Measurements from ENCODE around the gene FBXW9.

Gene FBXW9

GRCh38 chr19:12695997-12696365, 450 bp downstream of the FBXW9 start:
- DNase-seq (ENCODE audit: low read depth, low spot score): no peak
- no peak overlapping the region for H3K27ac ChIP-seq (ENCODE audit: low read length)
- no peaks in the 10 kb centered on the region for H3K4me1 ChIP-seq (ENCODE audit: control insufficient read depth, insufficient read depth, low read length)

GRCh38 chr19:12695514-12695913, 917 bp downstream of the FBXW9 start:
- Histone ChIP-seq H3K36me3 (ENCODE audit: control insufficient read depth, insufficient read depth, low read length) (peaks cover 6% of the 10 kb centered on the region; the same call in 1 of the 2 replicates), H3K4me1 (ENCODE audit: control insufficient read depth, insufficient read depth, low read length) (no peaks in the 10 kb centered on the region), H3K9me3 (ENCODE audit: control insufficient read depth, insufficient read depth, low read length) (no peaks in the 10 kb centered on the region), H3K27ac (ENCODE audit: low read length) (no peak overlapping the region), H3K27me3 (ENCODE audit: control insufficient read depth, insufficient read depth, low read length) (no peaks in the 10 kb centered on the region), H3K4me3 (ENCODE audit: low read length) (no peak overlapping the region; the same call in 1 of the 2 replicates)
- DNase-seq (ENCODE audit: low read depth, low spot score): no peak
- no CpG with 5 or more reads among the region's 1 CpG for WGBS (ENCODE audit: insufficient coverage, insufficient read length)

More at GRCh38 chr19:12695997-12696365, 450 bp downstream of the FBXW9 start:
- no peaks in the 10 kb centered on the region for H3K27me3 ChIP-seq (ENCODE audit: control insufficient read depth, insufficient read depth, low read length)
- H3K36me3 ChIP-seq (ENCODE audit: control insufficient read depth, insufficient read depth, low read length): peaks cover 11% of the 10 kb centered on the region
- peak overlapping the region; percentile 66 for H3K4me3 ChIP-seq (ENCODE audit: low read length)
- H3K9me3 ChIP-seq (ENCODE audit: control insufficient read depth, insufficient read depth, low read length): no peaks in the 10 kb centered on the region
- WGBS (ENCODE audit: insufficient coverage, insufficient read length): no CpG with 5 or more reads among the region's 36 CpGs

GRCh38 chr19:12695096-12695495, 1.3 kb downstream of the FBXW9 start:
- H3K27ac ChIP-seq (ENCODE audit: low read length): no peak overlapping the region
- no CpG with 5 or more reads among the region's 2 CpGs for WGBS (ENCODE audit: insufficient coverage, insufficient read length)
- H3K36me3 ChIP-seq (ENCODE audit: control insufficient read depth, insufficient read depth, low read length): peaks cover 2% of the 10 kb centered on the region; the same call in 1 of the 2 replicates
- H3K4me3 ChIP-seq (ENCODE audit: low read length): no peak overlapping the region
- no peaks in the 10 kb centered on the region for H3K27me3 ChIP-seq (ENCODE audit: control insufficient read depth, insufficient read depth, low read length)
- no peaks in the 10 kb centered on the region for H3K4me1 ChIP-seq (ENCODE audit: control insufficient read depth, insufficient read depth, low read length)
- DNase-seq (ENCODE audit: low read depth, low spot score): no peak
- no peaks in the 10 kb centered on the region for H3K9me3 ChIP-seq (ENCODE audit: control insufficient read depth, insufficient read depth, low read length)

GRCh38 chr19:12694641-12695040, 1.8 kb downstream of the FBXW9 start:
- DNase-seq (ENCODE audit: low read depth, low spot score): no peak
- Histone ChIP-seq H3K36me3 (ENCODE audit: control insufficient read depth, insufficient read depth, low read length) (no peaks in the 10 kb centered on the region), H3K27me3 (ENCODE audit: control insufficient read depth, insufficient read depth, low read length) (no peaks in the 10 kb centered on the region), H3K27ac (ENCODE audit: low read length) (no peak overlapping the region), H3K4me1 (ENCODE audit: control insufficient read depth, insufficient read depth, low read length) (no peaks in the 10 kb centered on the region), H3K9me3 (ENCODE audit: control insufficient read depth, insufficient read depth, low read length) (no peaks in the 10 kb centered on the region), H3K4me3 (ENCODE audit: low read length) (no peak overlapping the region)
- WGBS (ENCODE audit: insufficient coverage, insufficient read length): no CpG with 5 or more reads among the region's 16 CpGs

DNA sequence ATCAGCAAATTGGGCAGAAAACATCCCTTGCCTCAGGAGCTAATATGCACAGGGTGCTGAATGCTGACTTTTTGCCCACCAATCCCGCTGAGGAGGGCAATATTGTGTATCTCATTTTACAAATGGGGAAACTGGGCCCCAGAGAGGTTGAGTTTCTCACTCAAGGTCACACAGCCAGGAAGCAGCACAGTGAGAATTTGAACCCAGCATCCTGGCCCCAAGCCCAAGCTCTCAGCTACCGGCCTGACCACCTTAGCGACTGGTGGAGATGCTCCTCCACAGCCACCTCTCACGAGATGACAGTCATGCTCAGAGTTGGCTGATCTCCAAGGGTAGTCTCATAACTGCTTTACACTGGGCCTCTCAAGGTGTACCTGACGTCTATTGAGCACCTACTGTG, 3.5 kb downstream of the FBXW9 start:
- Histone ChIP-seq H3K27me3 (ENCODE audit: control insufficient read depth, insufficient read depth, low read length) (no peaks in the 10 kb centered on the region), H3K27ac (ENCODE audit: low read length) (no peak overlapping the region), H3K4me1 (ENCODE audit: control insufficient read depth, insufficient read depth, low read length) (no peaks in the 10 kb centered on the region), H3K36me3 (ENCODE audit: control insufficient read depth, insufficient read depth, low read length) (no peaks in the 10 kb centered on the region), H3K4me3 (ENCODE audit: low read length) (no peak overlapping the region), H3K9me3 (ENCODE audit: control insufficient read depth, insufficient read depth, low read length) (no peaks in the 10 kb centered on the region)
- WGBS (ENCODE audit: insufficient coverage, insufficient read length): no CpG with 5 or more reads among the region's 5 CpGs
- DNase-seq (ENCODE audit: low read depth, low spot score): no peak

DNA sequence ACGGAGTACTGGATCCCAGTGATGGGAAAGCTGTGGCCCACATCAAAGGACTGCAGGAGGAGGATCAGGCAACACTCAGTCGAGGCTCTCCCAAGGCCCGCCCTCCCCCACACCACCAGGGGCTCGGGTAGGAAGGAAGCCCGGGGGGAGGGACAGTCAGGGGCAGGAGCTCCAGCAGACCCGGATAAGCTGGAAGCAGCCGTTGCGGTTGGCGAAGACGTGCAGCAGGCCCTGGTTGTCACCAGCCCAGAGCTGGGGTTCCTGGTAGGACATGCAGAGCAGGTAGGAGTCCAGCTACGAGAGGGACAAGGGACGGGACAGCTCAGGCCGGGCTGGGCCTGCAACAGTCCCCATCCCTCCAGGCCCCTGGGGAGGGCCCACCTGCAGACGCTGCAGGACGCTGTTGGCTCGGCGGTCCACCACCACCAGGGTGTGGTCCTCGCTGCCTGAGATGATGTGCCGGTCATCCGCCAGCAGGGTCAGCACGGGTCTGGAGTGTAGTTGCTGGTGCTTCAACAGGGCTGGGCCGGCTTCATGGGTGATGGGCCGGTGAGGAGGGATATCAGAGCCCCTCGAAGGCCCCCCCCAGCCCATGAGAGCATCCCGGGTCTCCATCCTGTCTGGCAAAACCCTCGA, 6.7 kb downstream of the FBXW9 start:
- no peaks in the 10 kb centered on the region for H3K4me1 ChIP-seq (ENCODE audit: control insufficient read depth, insufficient read depth, low read length)
- no peaks in the 10 kb centered on the region for H3K9me3 ChIP-seq (ENCODE audit: control insufficient read depth, insufficient read depth, low read length)
- DNase-seq (ENCODE audit: low read depth, low spot score): no peak
- H3K27me3 ChIP-seq (ENCODE audit: control insufficient read depth, insufficient read depth, low read length): no peaks in the 10 kb centered on the region
- no peaks in the 10 kb centered on the region for H3K36me3 ChIP-seq (ENCODE audit: control insufficient read depth, insufficient read depth, low read length)
- H3K27ac ChIP-seq (ENCODE audit: low read length): no peak overlapping the region
- H3K4me3 ChIP-seq (ENCODE audit: low read length): no peak overlapping the region
- WGBS (ENCODE audit: insufficient coverage, insufficient read length): no CpG with 5 or more reads among the region's 26 CpGs

GRCh38 chr19:12689012-12689411, 7.4 kb downstream of the FBXW9 start:
- H3K9me3 ChIP-seq (ENCODE audit: control insufficient read depth, insufficient read depth, low read length): no peaks in the 10 kb centered on the region
- no CpG with 5 or more reads among the region's 12 CpGs for WGBS (ENCODE audit: insufficient coverage, insufficient read length)
- H3K4me1 ChIP-seq (ENCODE audit: control insufficient read depth, insufficient read depth, low read length): no peaks in the 10 kb centered on the region
- H3K36me3 ChIP-seq (ENCODE audit: control insufficient read depth, insufficient read depth, low read length): no peaks in the 10 kb centered on the region
- no peak overlapping the region for H3K4me3 ChIP-seq (ENCODE audit: low read length)
- no peak for DNase-seq (ENCODE audit: low read depth, low spot score)
- H3K27ac ChIP-seq (ENCODE audit: low read length): no peak overlapping the region
- H3K27me3 ChIP-seq (ENCODE audit: control insufficient read depth, insufficient read depth, low read length): no peaks in the 10 kb centered on the region

DNA sequence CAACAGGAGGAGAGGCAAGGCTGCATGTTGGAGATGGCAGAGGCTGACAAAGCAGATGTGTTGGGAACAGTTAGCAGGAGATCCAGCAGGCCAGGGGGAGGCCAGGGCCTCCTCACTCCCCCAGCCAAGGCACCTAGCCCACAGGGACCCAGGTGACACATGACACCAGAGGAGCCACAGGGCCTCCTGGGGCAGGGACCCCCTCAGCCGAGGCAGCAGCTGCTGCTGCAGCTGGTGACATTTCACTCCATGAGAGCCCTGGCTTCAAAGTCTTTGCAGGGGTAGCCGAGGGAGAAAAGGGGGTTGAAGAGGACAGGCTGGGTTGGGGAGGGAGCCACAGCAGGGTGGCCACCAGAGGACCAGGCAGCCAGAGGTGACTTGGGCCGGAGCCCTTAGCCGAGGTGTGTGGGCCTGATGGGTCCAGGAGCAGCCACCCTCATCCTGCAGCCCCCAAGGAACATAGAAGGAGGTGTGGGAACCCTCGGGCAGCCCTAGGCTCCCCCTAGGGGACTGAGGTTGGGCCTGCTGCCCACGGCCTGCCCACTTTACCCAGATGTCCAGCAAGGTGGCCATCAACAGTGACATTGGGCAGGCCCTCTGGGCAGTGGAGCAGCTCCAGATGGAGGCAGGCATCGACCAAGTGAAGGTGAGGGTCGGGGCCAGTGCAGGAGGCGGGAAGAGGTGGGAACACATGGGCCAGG, 8.8 kb downstream of the FBXW9 start, which contains the start of gene GNG14:
GNG14 (plus strand) TSS at position 503 of the 701 bp plus-strand sequence; CDS start at position 554, 51 bp downstream.
- DNase-seq (ENCODE audit: low read depth, low spot score): no peak
- WGBS (ENCODE audit: insufficient coverage, insufficient read length): no CpG with 5 or more reads among the region's 9 CpGs
- H3K36me3 ChIP-seq (ENCODE audit: control insufficient read depth, insufficient read depth, low read length): no peaks in the 10 kb centered on the region
- H3K4me1 ChIP-seq (ENCODE audit: control insufficient read depth, insufficient read depth, low read length): no peaks in the 10 kb centered on the region
- H3K27ac ChIP-seq (ENCODE audit: low read length): no peak within 1 kb of the TSS
- no peaks in the 10 kb centered on the region for H3K27me3 ChIP-seq (ENCODE audit: control insufficient read depth, insufficient read depth, low read length)
- H3K4me3 ChIP-seq (ENCODE audit: low read length): no peak within 1 kb of the TSS
- H3K9me3 ChIP-seq (ENCODE audit: control insufficient read depth, insufficient read depth, low read length): no peaks in the 10 kb centered on the region

- H3K4me3 ChIP-seq (ENCODE audit: low read length): no peak overlapping the region
- no peaks in the 10 kb centered on the region for H3K36me3 ChIP-seq (ENCODE audit: control insufficient read depth, insufficient read depth, low read length)
- DNase-seq (ENCODE audit: low read depth, low spot score): no peak
- WGBS (ENCODE audit: insufficient coverage, insufficient read length): no CpG with 5 or more reads among the region's 3 CpGs
- H3K9me3 ChIP-seq (ENCODE audit: control insufficient read depth, insufficient read depth, low read length): no peaks in the 10 kb centered on the region
- no peaks in the 10 kb centered on the region for H3K27me3 ChIP-seq (ENCODE audit: control insufficient read depth, insufficient read depth, low read length)
- no peaks in the 10 kb centered on the region for H3K4me1 ChIP-seq (ENCODE audit: control insufficient read depth, insufficient read depth, low read length)
- no peak overlapping the region for H3K27ac ChIP-seq (ENCODE audit: low read length)
Observed at GRCh38 chr19:12685831-12686230, 10.6 kb downstream of the FBXW9 start.

GRCh38 chr19:12681074-12681987, 15.1 kb downstream of the FBXW9 start, which contains the start of gene DHPS:
TSS of gene DHPS (minus strand) at chr19:12681880. CDS start at chr19:12681766, 114 bp downstream.
- WGBS (ENCODE audit: insufficient coverage, insufficient read length): no CpG with 5 or more reads among the region's 68 CpGs
- DNase-seq (ENCODE audit: low read depth, low spot score): peak; percentile 95
- Histone ChIP-seq H3K4me1 (ENCODE audit: control insufficient read depth, insufficient read depth, low read length) (no peaks in the 10 kb centered on the region), H3K27me3 (ENCODE audit: control insufficient read depth, insufficient read depth, low read length) (no peaks in the 10 kb centered on the region), H3K36me3 (ENCODE audit: control insufficient read depth, insufficient read depth, low read length) (peaks cover 13% of the 10 kb centered on the region), H3K4me3 (ENCODE audit: low read length) (peak within 1 kb of the TSS; percentile 64), H3K27ac (ENCODE audit: low read length) (no peak within 1 kb of the TSS), H3K9me3 (ENCODE audit: control insufficient read depth, insufficient read depth, low read length) (no peaks in the 10 kb centered on the region)

All from iPS DF 6.9 (cell line).